ENCODE results near the gene SIGMAR1.

SIGMAR1 gene

DNA sequence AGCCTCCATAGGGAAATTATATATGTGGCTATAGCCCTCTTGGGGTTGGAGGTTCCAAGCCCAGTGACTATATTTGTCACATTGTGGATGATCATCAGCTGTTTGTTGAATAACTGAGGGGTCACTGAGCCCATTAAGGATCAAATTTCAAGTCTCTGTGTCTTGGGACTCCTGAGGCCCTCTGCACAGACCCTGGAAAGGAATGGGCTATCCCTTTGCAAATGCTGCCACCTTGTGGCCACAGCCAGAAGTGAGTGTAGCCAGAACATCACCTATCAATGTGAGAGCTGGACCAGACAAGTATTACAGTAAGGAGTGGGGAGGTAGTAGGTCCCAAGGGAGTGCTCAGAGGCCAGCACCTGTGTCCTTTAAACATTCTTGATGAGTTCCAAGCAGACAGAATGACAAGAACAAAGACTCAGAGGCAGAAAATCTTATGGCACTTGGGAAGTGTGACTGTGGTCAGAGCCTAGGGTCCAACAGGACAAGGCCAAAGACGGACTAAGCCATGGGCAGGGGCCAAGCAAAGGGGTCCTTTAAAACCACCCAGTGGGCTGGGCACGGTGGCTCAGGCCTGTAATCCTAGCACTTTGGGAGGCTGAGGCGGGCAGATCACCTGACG lies 33.9 kb downstream of the SIGMAR1 start:
- peak; percentile 71 for DNase-seq (ENCODE audit: low read depth)

GRCh38 chr9:34601937-34602573 lies 35.5 kb downstream of the SIGMAR1 start:
- DNase-seq (ENCODE audit: low read depth): no peak

- DNase-seq (ENCODE audit: low read depth): no peak
These were observed 36.7 kb downstream of the SIGMAR1 start for GRCh38 chr9:34600908-34601307.

GRCh38 chr9:34599546-34599945 lies 38.0 kb downstream of the SIGMAR1 start:
- no peak for DNase-seq (ENCODE audit: low read depth)

DNA sequence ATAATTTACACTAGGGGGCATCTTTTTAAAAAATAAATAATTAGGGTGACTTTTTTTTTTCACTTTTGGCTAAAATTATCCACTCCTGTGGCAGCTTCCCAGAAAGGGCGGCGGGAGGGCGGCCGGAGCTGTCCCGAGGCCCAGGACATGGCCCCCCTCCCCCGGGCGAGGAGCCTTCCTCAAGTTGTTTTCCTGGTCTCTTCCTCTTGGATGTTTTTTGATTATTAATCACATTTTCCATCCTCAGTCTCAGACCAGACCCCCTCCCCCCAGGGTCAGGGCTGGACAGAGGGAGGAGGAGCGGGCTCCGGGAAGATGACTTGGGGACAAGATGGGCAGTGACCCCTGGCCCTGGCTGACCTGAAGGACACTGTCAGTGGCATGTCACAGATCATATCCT lies 43.4 kb downstream of the SIGMAR1 start:
- DNase-seq (ENCODE audit: low read depth): no peak

GRCh38 chr9:34592895-34593601 lies 44.5 kb downstream of the SIGMAR1 start:
- DNase-seq (ENCODE audit: low read depth): no peak

GRCh38 chr9:34591917-34592866 lies 45.4 kb downstream of the SIGMAR1 start:
- no peak for DNase-seq (ENCODE audit: low read depth)

DNA sequence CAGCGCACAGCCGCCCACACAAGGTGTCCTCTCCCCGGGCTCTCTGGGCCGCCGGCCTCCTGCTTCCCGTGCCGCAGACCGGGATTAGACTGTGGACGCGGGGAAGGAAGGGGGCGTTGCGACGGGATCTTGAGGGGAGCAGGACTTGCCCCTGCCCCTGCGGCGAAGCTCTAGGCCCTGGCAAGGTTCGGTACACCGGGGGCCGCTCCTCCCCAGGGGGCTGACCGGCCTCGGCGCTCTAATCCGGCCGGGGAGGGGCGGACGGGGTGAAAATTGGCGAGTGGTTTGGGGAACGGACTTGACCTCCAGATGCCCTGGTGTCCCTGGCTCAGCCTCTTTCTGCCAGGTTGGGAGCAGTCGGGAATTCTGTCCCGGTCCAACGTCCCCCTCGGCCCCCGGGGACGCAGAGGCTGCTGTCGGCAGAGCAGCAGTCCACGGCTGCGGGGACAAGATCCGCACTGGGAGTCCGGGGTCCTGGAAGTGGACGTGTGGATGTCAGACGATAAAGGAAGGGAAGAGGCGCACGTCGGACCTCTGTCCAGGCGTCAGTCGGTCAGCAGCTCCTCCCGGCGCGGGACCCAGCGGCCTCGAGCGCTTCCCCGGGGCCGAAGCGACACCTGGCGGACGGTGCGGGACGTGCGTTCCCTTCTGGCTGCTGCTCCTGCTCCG lies 46.2 kb downstream of the SIGMAR1 start:
- DNase-seq (ENCODE audit: low read depth): peak; percentile 72

GRCh38 chr9:34590381-34591247 lies 47.0 kb downstream of the SIGMAR1 start:
- no peak for DNase-seq (ENCODE audit: low read depth)

GRCh38 chr9:34589636-34590380 lies 47.8 kb downstream of the SIGMAR1 start, which contains the start of gene CNTFR:
TSS of gene CNTFR (minus strand) at chr9:34589724. CDS start at chr9:34568981, 20,743 bp downstream.
- DNase-seq (ENCODE audit: low read depth): no peak

DNA sequence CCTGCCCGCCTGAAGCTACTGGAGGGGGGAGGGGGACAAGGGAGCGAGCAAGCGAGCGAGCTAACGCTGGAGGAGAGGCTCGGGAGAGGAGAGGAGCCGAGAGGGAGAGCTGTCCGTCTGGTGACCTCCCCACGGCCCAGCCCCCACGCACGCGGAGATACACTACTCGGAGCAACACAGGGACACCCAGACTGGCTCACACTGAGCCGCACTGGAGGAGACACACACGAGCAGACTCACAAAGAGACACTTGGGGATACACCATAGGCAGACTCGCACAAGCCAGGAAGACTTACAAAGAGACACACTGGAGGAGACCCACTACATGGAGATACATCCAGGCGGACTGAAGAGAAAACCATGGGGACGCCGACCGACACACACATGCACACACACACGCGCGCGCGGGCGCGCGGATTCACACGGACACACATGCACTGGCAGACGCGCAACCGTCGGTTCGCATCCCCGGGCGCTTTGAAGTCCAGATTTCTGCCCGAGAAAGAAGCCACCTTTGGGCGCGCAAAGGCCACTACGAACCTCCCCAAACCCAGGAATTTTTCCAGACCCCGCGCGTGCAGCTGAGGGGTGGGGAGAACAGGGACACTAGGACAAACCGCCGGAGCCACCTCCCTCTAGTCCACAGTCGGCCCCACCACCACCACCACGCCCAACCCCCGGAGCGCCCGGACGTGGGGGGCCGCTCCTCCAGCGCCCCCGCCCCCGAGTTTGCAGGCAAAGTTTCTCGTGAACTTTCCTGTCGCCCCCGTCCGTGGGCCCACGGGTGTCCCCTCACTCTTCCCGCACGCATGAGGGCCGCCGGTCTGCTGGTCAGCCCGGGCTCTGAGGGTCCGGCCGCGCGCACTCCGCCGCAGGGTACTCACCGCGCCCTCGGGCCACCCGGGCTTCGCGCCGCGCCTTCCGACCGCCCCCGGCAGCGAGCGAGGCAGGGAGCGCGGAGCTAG lies 48.6 kb downstream of the SIGMAR1 start:
- no peak for DNase-seq (ENCODE audit: low read depth)

- DNase-seq (ENCODE audit: low read depth): no peak
These were observed 50.3 kb downstream of the SIGMAR1 start for GRCh38 chr9:34587271-34587670.

GRCh38 chr9:34585946-34586669 lies 51.5 kb downstream of the SIGMAR1 start:
- no peak for DNase-seq (ENCODE audit: low read depth)

GRCh38 chr9:34584970-34585369 lies 52.6 kb downstream of the SIGMAR1 start:
- no peak for DNase-seq (ENCODE audit: low read depth)

Data from stimulated activated CD8-positive, alpha-beta memory T cell treated with anti-CD3 and anti-CD28 coated beads, Interleukin-7, amount 100 ng/mL, for 24 hours (primary cell).